Measurements from ENCODE around the gene DPRX.
"Not testable (repeated sequence)": the region's sequence is repeated elsewhere in the genome, so short reads cannot be mapped to it uniquely, and the experiment has no call there.

Gene DPRX

DNA sequence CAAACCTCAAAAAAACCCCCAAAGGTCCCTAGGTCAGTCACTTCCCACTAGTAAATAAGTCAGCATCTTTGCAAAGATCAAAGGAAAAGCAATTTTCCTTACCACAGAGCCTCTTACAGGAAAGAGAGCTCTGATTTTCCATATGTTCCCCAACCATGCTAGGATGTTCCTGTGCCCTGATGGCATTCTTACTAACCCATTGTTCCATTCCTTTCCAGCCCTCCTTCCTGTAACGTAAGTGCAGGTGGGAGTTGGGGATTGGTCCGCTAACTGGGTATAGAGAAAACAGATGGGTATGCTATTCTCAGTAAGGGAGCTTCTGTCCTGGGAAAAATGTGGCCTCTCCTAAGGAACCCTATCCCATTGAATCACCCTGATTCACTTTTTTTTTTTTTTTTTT is 14.3 kb downstream of the DPRX start:
- DNase-seq (ENCODE audit: low read depth): no peak

DNA sequence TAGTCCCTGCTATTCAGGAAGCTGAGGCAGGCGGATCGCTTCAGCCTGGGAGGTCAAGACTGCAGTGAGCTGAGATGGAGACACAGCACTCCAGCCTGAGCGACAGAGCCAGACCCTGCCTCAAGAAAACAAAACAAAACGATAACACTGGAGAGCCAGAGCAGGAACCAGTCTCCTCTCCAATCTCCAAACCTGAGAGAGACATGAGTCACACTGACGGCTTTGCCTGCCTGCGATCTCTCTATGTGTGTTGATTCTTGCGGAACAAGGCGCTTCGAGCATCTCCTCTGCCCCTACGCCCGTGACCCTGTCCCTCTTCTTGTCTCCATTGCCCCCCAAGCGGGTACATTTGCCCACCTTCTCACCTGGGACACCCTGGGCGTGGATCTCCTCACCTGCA is 15.6 kb downstream of the DPRX start:
- no peak for DNase-seq (ENCODE audit: low read depth)

DNA sequence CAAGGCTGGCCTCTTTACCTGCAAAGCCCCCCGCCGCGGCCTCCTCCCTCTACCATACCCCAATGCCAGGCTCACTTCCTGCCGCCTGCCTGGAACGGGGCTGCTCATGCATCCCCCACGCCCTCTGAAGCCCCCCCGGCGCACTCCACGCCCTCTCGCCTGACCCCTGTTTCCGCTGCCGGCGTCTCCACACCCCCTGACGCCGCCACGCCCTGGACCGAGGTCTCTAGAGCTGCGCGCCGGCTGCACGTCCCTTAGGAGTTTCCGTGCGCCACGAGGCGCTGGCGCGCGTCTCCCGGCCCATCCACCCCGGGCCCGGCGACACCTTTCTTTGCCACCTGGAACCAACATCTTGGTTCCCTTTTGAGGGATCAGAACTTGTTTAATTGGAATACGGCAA is 16.0 kb downstream of the DPRX start:
- no peak for DNase-seq (ENCODE audit: low read depth)

DNA sequence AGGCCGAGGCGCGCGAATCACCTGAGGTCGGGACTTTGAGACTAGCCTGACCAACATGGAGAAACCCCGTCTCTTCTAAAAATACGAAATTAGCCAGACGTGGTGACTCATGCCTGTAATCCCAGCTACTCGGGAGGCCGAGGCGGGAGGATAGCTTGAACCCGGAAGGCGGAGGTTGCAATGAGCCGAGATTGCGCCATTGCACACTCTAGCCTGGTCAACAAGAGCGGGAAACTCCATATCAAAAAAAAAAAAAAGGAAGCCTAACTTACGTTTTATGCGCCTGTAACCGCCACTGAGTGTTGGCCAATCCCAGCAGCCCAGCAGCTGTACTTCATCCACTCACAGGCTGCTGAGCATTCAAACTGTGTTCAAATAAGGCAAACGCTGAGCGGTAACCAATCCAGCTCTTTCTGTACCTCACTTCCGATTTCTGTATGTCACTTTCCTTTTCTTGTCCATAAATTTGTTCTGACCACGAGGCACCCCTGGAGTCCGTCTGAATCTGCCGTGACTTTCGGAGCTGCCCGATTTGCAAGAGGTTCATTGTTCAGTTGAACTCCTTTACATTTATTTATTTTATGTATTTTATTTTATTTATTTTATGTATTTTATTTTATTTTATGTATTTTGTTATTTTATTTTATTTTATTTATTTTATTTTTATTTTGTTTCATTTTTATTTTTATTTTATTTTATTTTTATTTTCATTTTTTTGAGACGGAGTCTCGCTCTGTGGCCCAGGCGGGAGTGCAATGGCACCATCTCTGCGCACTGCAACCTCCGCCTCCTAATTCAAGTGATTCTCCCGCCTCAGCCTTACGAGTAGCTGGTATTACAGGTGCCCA is 18.2 kb downstream of the DPRX start:
- DNase-seq (ENCODE audit: low read depth): no peak

DNA sequence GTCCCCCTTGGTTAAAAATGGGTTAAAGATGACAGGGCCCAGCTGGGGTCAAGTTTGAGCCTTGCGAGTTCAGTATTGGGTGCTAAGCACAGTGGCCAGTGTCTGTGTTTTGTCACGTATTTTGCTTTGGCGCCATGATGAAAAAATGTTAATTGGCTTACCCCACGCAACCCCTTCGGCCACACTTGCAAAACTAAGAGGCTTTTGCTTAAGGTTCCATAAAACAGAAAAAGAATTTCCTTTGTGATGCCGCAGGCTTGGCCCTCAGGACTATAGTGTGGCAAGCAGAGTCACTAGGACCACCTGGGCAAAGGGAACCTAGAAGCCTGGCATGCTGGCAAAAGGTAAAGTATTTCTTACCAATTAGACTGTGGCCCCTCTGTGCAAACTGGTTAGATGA is 20.7 kb downstream of the DPRX start:
- DNase-seq (ENCODE audit: low read depth): no peak

DNA sequence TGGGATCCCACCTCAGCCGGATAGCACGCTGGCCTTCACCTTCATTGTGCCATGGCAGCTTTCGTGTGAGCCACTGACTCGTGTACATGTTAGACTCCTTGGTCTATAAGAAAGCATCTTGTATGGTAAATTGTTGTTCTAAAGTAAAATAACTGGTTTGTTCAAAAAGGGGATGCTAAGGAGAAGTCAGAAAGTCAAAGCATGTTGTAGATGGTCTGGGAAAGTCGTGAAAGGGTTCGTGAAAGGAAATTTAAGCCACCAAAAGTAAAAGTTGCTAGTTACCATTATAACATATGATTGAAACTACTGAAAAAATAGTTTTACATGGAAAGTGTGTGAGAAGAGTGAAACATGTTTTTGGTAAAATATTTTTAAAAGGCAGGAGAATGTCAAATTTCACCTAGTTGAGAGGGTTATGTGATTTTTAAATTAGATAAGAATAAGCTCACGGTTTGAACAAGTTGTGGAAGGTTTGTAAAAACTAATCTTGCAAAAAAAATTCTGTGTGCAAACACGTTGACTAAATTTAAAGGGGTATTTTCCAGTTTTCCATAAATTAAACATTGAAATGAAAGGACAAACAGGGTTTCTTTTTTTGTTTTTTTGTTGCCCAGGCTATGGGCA is 23.4 kb downstream of the DPRX start:
- DNase-seq (ENCODE audit: low read depth): no peak

DNA sequence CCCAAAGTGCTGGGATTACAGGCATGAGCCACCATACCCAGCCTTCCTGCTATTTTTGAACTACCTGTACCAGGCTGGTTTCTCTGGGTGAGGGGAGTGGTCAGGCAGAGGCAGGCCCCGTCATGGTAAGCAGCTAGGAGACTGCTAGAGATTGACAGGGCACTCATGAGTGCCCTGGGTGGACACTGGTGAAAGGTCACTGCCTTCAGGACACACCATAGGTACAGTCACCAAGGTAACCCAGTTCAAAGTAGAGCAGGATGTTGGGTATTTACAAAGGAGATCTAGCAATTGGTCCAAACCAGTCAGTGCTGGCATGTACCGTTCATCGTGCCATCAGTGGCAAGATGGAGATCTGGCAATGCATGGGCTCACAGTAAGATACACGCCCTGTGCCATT is 25.5 kb downstream of the DPRX start:
- DNase-seq (ENCODE audit: low read depth): no peak

DNA sequence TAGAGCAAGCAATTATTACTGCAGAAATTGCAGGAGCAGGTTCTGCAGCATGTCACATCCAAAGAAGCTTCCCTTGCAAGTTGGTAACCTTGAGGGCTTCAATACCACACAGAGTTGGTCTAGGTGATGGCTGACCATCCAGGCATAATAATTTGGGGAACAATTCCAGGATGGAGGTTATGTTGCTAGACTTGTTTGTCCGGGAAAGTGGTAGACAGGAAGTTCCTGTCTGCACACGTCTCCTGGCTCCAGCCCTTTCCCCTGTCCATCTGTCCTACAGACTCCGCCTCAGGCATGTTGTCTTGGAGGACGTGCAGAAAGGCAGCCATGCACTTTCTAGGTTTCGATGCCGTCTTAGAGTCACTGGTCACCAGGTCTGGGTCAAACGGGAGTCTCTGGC is 26.0 kb downstream of the DPRX start:
- no peak for DNase-seq (ENCODE audit: low read depth)

DNA sequence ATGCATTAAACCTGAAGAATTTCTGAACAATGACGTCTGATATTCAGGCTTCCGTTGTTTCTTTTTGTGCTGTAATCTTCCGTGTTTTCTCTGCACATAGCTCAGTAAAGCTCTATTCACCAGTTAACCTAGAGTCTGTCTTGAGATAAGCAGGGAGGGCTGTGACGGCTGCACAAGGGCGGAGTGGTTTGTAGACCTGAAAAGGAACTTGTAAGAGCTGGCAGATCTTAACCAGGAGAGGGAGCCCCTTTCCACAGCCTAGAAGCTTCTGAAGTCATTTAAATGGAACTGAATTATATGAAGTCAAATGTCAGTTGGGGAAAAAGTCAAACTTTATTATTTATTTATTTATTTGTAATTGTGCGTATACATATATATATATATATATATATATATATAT is 27.5 kb downstream of the DPRX start:
- DNase-seq (ENCODE audit: low read depth): no peak

DNA sequence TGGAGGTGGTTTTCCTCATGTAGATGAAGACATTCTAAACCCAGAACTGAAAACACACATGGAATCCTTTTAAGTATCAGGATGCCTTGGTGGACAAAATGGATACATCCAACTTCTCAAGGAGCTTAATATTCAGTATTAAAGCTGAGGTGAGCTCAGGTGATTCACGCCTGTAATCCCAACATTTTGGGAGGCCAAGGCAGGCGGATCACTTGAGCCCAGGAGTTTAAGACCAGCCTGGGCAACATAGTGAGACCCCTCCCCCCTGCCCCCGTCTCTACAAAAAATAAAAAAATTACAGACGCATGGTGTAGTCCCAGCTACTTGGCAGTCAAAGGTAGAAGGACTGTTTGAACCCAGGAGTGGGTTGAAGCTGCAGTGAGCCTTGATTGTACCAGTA is 28.8 kb downstream of the DPRX start:
- no peak for DNase-seq (ENCODE audit: low read depth)

DNA sequence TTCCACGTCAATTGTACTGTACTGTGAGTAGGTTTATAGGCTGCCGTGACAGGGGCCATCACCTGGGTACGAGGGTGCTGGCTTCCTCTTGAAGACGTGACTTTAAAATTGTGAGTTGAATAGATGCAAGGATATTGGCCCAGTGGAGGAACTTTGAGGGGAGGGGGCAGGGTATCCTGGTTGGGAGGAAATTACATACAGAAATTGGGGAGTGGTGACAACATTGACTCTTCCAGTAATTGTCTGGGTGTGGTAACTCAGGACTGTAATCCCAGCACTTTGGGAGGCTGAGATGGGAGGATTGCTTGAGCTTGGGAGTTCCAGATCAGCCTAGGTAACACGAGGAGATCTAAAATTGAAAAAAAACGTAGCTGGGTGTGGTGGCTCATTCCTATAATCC is 30.4 kb downstream of the DPRX start:
- DNase-seq (ENCODE audit: low read depth): no peak

DNA sequence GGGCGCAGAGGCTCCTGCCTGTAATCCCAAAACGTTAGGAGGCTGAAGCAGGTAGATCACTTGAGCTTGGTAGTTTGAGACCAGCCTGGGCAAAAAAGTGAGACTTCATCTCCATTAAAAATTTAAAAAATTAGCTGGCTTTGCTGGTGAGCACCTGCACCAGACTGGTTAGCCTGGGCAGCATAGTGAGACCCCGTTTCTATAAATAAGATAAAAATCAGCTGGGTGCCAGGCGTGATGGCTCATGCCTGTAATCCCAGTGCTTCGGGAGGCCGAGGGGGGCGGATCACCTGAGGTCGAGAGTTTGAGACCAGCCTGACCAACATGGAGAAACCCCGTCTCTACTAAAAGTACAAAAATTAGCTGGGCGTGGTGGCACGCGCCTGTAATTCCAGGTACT is 32.4 kb downstream of the DPRX start:
- DNase-seq (ENCODE audit: low read depth): no peak

DNA sequence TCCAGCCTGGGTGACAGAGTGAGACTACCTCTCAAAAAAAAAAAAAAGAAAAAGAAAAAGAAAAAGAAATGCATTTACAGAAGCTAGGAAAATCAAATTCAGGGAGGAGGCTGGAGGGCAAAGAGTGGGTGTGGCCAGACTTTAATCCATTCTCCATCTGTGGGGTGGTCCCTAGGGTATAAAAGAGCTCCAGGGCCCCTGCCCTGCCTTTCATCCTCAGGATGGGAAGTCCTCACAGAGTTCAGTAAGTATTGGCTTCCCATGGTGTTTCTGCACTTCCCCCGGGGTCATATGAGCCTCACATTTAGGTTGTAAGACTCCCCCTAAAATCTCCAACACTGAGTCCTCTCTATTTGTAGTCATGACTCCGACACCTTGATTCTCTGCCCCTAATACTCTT is 33.0 kb downstream of the DPRX start:
- no peak for DNase-seq (ENCODE audit: low read depth)

DNA sequence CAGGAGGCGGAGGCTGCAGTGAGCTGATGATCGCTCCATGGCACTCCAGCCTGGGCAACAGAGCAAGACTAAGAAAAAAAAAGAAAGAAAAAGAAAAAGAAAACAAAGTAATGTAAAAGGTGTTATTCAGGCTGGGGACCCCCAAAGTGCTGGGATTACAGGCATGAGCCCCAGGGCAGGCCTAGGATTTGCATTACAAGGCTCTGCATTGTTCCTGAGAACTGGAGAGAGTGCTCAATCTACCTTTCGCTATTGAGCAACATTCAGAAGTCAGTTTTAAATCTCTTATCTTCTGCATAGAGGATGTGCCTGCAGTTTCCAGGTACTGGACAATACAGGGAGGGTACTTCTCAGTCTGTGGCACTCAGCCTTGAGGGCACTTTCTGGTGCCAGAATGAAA is 34.5 kb downstream of the DPRX start:
- not testable (repeated sequence) for DNase-seq (ENCODE audit: low read depth)

DNA sequence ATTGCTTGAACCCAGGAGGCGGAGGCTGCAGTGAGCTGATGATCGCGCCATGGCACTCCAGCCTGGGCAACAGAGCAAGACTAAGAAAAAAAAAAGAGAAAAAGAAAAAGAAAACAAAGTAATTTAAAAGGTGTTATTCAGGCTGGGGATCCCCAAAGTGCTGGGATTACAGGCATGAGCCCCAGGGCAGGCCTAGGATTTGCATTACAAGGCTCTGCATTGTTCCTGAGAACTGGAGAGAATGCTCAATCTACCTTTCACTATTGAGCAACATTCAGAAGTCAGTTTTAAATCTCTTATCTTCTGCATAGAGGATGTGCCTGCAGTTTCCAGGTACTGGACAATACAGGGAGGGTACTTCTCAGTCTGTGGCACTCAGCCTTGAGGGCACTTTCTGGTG is 37.0 kb downstream of the DPRX start:
- DNase-seq (ENCODE audit: low read depth): not testable (repeated sequence)

DNA sequence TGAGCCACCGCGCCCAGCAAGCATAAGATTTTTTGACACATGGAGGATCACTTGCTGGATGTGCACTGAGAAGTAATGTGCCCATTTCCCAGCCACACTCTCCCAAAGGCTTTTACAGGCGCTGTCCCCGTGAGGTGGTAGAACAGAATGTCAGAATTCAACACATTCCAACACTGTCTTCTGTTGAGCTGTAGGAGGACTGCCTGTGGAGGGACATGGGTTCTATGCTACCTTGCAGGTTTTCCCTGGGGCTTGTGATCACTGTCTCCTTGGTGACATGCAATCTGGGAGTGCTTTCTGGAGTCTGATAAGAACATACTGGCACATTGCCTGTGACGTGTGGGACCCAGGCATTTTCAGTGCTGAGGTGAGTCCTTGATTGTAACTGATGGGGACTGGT is 38.5 kb downstream of the DPRX start:
- DNase-seq (ENCODE audit: low read depth): no peak

DNA sequence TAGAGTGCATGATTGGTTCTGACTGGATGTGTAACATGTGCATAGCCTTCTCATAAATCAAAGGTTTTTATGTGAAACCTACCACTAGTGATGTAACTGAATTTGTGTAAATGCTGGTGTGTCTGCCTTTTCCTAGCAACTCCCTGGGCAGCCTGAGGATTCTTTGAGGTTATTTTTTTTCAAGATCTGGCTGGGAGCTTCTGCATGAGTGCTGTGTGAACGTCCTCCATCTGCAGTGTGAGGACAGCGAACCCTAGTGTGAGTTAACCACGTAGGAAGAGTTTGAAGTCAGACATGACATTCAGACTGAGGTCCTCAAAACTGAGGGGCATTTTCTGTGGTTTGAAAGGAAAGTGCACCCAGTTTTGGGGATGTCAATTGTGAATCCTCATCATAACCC is 39.9 kb downstream of the DPRX start:
- no peak for DNase-seq (ENCODE audit: low read depth)
